ENCODE results near the gene CARTPT. TPM values are rescaled to one million over a fixed set of nuclear protein-coding genes. Genes with fewer than 3 reads are reported as not detected.
A peak's percentile ranks its signal among the peaks of the same experiment; 100 is the strongest.

CARTPT gene
- total and polyA plus RNA-seq, 9 of the 15 experiments (the other 6 are each of a cell fraction or from before 2014, with no cell fraction given) = not detected

DNA sequence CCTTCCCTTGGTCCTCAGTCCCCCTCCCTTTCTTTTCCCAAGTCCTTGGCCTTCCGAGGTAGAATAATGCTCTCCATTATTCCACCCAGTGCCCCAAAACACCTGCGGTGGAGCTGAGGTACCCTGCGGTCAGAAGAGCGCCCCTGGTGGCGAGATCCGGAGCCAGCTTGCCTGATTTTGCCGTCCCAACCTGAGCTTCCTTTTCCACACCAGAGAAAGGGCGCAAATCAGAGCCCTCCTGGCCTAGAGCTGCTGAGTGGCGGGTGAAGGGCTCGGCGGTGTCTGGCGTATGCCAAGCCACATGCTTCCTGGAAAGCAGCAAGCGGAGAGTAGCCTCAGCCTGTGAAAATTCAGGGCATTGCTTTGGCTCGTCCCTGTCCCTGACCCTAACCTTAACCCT is 21.1 kb upstream of the CARTPT start:
- no peaks in the 10 kb centered on the region for H3K36me3 ChIP-seq (ENCODE audit: control insufficient read depth, insufficient read depth, low read length)
- H4K20me1 ChIP-seq (replicated peaks; ENCODE audit: control insufficient read depth, insufficient read depth, low read length) = no peaks in the 10 kb centered on the region
- ChIA-PET CTCF (ENCODE audit: low intra/inter-chr PET ratio) (no interaction called here), POLR2A (interaction anchor here (0.6 to 1.0 kb wide), 5 partner anchors 12 to 35 kb away, joined by 3 to 6 read pairs (median 3); no protein-coding TSS in a partner anchor)
- in situ Hi-C loops (cut with MboI) = no loop called here
- peak overlapping the region; percentile 53 for H2AFZ ChIP-seq (ENCODE audit: low read depth, low read length)
- no peak overlapping the region for H3K4me3 ChIP-seq
- H3K4me2 ChIP-seq (ENCODE audit: insufficient read depth, low read length) = peak overlapping the region; percentile 56
- no peaks in the 10 kb centered on the region for H3K9me1 ChIP-seq (ENCODE audit: control insufficient read depth, insufficient read depth, low read length)
- H3K27ac ChIP-seq (ENCODE audit: extremely low read depth, low read depth, low read length) = no peak overlapping the region
- no TSS peak for BruUV-seq (replicated peaks)
- H3K79me2 ChIP-seq (ENCODE audit: control insufficient read depth, insufficient read depth, low read length) = no peaks in the 10 kb centered on the region
- intact Hi-C loops (cut with micrococcal nuclease) = no loop called here
- H3K27me3 ChIP-seq (ENCODE audit: control insufficient read depth in 2 of 2, insufficient read depth in 2 of 2, low read length in 2 of 2) = peaks cover 10 to 19% of the 10 kb centered on the region in 2 experiments; a peak in 4 of 5 replicates
- H3K9ac ChIP-seq (ENCODE audit: insufficient read depth in 1 of 2, low read depth in 2 of 2, low read length in 2 of 2) = 0 out of 4 replicates have a peak overlapping the region, but pooled peaks of 1 of the 2 experiments have one; percentile 21
- DNase-seq (ENCODE audit: extremely low read depth in 1 of 4, low spot score in 3 of 4) (peak; percentile 61 to 68 (median 66)), ATAC-seq (peak; percentile 93), FAIRE-seq (peak; percentile 44)
- WGBS (ENCODE audit: insufficient coverage, low coverage, missing lambda C conversion rate) = 9% methylated on average over 12 of the region's 14 CpGs
- H3K4me1 ChIP-seq (replicated peaks in 1 of 2; ENCODE audit: control insufficient read depth in 2 of 2, insufficient read depth in 2 of 2, low read length in 2 of 2) = no peaks in the 10 kb centered on the region
- no peaks in the 10 kb centered on the region for H3K9me3 ChIP-seq (replicated peaks; ENCODE audit: control insufficient read depth, insufficient read depth, low read depth, low read length)
- TF ChIP-seq HDAC2 (IDR thresholded peaks at IDR 0.05) (no peak), MTF1 (CRISPR knock-in tag; IDR thresholded peaks at IDR 0.05; ENCODE audit: borderline replicate concordance) (no peak), SAFB2 (IDR thresholded peaks at IDR 0.05; ENCODE audit: borderline replicate concordance, low read depth, low read length, severe bottlenecking) (no peak), RAD21 (CRISPR knock-in tag; conservative IDR thresholded peaks at IDR 0.05 in 1 of 2, IDR thresholded peaks at IDR 0.05 in 1 of 2) (peak in 1 of 2 experiments; percentile 30; a peak in 2 of 4 replicates), FIP1L1 (IDR thresholded peaks at IDR 0.05; ENCODE audit: low read depth, low read length, poor library complexity, severe bottlenecking) (no peak), KDM5B (IDR thresholded peaks at IDR 0.05; ENCODE audit: insufficient replicate concordance, low read depth, low read length) (no peak), FOXJ2 (tag; IDR thresholded peaks at IDR 0.05) (no peak), KLF16 (IDR thresholded peaks at IDR 0.05) (peak; percentile 21; the same call in 1 of the 2 replicates), ZSCAN29 (IDR thresholded peaks at IDR 0.05) (no peak), MXI1 (IDR thresholded peaks at IDR 0.05; ENCODE audit: low read depth, low read length) (no peak), ZNF668 (CRISPR knock-in tag; IDR thresholded peaks at IDR 0.05) (no peak), ZNF143 (CRISPR knock-in tag; IDR thresholded peaks at IDR 0.05) (no peak), NCOA2 (IDR thresholded peaks at IDR 0.05; ENCODE audit: partially characterized antibody in 2 of 2) (no peak), ESRRA (IDR thresholded peaks at IDR 0.05; ENCODE audit: borderline replicate concordance, low read depth) (peak; percentile 68; the same call in 1 of the 2 replicates)
- TF ChIP-seq, protein P1, sequence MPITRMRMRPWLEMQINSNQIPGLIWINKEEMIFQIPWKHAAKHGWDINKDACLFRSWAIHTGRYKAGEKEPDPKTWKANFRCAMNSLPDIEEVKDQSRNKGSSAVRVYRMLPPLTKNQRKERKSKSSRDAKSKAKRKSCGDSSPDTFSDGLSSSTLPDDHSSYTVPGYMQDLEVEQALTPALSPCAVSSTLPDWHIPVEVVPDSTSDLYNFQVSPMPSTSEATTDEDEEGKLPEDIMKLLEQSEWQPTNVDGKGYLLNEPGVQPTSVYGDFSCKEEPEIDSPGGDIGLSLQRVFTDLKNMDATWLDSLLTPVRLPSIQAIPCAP (CRISPR knock-in tag; IDR thresholded peaks at IDR 0.05; ENCODE audit: borderline replicate concordance) = no peak
- TF ChIP-seq, protein P2, sequence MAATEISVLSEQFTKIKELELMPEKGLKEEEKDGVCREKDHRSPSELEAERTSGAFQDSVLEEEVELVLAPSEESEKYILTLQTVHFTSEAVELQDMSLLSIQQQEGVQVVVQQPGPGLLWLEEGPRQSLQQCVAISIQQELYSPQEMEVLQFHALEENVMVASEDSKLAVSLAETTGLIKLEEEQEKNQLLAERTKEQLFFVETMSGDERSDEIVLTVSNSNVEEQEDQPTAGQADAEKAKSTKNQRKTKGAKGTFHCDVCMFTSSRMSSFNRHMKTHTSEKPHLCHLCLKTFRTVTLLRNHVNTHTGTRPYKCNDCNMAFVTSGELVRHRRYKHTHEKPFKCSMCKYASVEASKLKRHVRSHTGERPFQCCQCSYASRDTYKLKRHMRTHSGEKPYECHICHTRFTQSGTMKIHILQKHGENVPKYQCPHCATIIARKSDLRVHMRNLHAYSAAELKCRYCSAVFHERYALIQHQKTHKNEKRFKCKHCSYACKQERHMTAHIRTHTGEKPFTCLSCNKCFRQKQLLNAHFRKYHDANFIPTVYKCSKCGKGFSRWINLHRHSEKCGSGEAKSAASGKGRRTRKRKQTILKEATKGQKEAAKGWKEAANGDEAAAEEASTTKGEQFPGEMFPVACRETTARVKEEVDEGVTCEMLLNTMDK (IDR thresholded peaks at IDR 0.05; ENCODE audit: borderline replicate concordance, insufficient read depth, low read depth, low read length, poor library complexity, severe bottlenecking) = peak; percentile 56
- TF ChIP-seq, protein P3, sequence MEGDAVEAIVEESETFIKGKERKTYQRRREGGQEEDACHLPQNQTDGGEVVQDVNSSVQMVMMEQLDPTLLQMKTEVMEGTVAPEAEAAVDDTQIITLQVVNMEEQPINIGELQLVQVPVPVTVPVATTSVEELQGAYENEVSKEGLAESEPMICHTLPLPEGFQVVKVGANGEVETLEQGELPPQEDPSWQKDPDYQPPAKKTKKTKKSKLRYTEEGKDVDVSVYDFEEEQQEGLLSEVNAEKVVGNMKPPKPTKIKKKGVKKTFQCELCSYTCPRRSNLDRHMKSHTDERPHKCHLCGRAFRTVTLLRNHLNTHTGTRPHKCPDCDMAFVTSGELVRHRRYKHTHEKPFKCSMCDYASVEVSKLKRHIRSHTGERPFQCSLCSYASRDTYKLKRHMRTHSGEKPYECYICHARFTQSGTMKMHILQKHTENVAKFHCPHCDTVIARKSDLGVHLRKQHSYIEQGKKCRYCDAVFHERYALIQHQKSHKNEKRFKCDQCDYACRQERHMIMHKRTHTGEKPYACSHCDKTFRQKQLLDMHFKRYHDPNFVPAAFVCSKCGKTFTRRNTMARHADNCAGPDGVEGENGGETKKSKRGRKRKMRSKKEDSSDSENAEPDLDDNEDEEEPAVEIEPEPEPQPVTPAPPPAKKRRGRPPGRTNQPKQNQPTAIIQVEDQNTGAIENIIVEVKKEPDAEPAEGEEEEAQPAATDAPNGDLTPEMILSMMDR (IDR thresholded peaks at IDR 0.05 in 2 of 3, conservative IDR thresholded peaks at IDR 0.05 in 1 of 3; ENCODE audit: insufficient read depth in 2 of 3, low read depth in 1 of 3, low read length in 3 of 3) = peak; percentile 70 to 93 (median 71)

Data from K562 (cell line).